Stimulated activated CD8-positive, alpha-beta memory T cell treated with anti-CD3 and anti-CD28 coated beads, Interleukin-4, amount 100 ng/mL, for 1 hour (primary cell): Measurements from ENCODE around the gene KSR2.
"Not testable (repeated sequence)": the region's sequence is repeated elsewhere in the genome, so short reads cannot be mapped to it uniquely, and the experiment has no call there.

ENCODE experiments used
- DNase-seq, 2 donors: peaks; one replicate each; pipeline ENCODE4 v3.0.0-alpha.2; 2020; ENCODE audit warnings: low read depth in 2 of 2, low spot score in 1 of 2

The KSR2 gene

DNA sequence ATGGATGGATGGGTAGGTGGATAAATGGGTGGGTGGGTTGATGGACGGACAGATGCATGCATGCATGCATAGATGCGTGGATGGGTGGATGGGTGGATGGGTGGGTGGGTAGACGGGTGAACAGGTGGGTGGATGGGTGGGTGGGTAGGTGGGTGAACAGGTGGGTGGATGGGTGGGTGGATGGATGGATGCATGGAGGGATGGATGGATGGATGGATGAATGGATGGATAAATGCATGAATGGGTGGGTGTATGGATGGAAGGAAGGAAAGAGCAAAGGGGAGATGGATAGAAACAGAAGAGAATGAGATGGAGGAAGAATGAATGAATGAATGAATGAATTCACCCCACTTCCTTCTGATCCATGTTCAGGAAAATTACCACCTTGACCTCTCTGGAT, 143.0 kb downstream of the KSR2 start:
- DNase-seq, result no peak

DNA sequence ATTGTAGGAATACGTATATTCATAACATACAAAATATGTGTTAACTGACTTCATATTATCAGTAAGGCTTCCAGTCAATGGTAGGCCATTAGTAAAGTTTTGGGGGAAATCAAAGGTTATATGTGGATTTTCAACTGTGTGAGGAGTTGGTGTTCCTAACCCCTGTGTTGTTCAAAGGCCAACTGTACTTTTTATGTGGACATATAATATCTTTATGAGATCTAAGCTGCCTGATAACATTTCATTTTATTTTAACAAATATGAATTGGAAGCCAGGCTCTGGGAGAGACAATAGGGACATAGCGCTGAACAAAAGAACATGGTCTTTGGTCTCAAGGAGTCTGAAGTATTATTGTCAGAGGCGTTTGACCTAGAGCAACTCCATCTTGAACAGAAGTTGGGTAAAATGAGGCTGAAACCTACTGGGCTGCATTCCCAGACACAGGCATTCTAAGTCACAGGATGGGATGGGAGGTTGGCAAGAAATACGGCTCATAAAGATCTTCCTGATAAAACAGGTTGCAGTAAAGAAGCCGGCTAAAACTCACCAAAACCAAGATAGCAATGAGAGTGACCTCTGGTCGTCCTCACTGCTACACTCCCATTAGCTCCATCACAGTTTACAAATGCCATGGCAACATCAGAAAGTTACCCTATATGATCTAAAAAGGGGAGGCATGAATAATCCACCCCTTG, 147.2 kb downstream of the KSR2 start:
- DNase-seq, result no peak

DNA sequence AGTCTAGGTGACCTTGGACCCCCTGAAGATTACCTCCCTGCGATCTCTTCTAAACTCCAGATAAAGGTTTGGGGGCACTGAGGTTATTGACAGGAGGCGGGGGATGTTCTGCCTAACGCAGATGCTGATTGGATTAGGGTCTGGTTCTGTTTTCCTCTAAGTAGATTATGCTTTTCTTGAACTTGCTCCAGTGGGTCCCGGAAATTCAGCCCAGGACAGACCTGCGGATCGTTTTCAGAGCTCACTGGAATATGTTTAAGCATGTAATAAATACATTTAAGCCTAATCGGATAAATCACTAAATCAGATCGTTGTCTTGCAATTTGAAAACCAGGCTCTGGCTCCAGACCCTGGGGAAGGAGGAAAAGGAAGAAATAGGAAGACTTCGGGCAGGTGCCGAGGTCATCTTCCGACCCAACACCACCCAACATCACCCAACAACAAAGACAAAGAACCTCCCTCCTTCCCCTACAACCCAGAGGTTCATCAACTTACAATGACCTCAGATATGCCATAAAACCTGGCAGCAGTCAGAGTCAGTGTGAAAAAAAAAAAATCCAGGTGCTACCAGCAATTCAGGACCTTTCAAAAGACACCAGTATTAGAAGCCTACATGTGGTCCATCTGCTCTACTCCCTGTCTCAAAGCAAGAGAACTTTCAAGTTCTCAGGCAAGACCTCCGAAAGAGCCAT, 148.4 kb downstream of the KSR2 start:
- no peak for DNase-seq

DNA sequence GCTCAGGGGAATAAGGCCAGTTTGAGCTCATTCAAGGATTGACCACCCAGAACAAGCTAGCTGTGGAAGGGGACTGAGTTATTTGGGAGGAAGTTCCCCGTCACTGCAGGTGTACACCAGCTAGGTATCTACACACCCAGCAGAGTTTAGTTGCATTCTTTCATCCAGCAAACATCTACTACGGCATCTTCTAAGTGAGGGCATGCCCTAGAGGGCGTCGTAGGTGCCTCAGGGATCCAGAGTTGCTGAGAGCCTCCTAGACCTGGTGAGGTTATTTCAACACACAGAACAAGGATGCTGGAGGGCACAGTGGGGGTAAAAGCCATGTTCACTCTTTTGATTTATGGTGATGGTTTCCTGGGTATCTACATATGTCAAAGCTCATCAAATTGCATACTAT, 149.6 kb downstream of the KSR2 start:
- no peak for DNase-seq

DNA sequence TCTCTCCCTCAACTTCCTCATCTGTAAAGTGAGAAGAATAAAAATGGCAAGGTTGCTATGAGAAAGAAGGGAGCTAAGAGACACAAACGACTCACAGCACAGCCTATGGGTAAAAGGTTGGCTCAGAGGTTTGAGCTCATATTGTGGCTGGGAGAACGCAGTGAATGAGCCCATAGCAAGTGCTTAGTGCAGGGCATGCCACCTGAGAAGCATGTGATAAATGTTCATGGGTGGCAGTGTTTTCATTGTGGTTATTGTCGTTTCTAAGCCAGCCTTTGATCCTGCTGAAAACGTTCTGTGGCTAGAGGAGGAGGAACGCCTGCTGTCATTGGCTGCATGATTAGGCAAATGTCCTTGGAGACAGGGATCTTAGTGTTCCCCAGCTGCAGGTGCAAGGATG, 150.4 kb downstream of the KSR2 start:
- DNase-seq, result no peak

DNA sequence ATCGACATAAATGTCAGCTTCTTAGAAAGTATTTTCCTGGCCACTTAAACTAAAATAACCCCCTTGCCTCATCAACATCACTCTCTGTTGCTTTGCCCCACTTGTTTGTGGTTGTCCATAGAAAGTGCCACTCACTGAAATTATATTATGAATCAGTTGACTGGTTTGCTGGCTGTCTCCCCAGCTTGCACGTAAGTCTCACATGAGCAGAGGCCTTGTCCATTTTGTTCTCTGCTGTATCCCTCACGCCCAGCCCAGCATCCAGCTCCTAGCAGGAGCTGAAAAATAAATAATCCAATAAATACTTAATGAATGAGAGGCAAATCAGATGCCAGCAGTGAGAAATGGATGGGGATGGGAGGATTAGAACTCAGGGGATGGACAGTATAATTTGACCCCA, 159.3 kb downstream of the KSR2 start:
- no peak for DNase-seq

DNA sequence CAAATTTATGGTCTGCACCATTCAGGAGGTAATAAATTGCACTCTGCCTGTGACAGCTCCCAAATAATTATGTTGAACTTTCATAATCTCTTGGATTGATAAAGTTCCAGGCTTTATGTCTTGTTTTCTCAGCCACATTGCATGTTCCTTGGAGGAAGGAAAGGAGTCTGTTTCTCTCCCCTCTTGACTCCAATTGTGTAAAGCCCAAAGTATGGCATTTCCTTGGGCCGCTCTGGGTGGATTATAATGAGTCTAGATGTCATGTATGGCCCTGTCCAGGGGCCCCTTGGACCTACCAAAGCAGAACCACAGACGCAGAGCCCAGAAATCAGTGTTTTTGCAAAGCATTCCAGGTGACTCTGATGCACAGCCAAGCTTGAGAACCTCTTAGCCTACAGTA, 160.8 kb downstream of the KSR2 start:
- DNase-seq, result no peak

DNA sequence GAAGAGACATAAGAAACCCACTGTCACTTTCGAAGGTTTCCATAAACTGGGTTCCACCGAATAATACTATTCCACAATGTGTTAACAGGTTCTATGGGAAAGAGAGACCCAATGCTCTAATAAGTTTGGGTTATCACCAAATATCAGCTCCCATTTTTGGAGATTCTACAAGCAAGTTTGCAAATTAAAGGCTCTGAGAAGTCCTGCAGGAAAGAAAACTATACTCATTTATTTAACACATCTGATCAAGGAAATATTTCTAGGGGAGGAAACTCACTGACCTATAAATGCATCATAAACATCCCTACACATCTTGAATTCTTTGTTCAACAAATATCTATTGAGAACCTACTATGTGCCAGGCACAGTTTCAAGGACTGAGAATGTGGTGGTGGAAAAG, 161.4 kb downstream of the KSR2 start:
- DNase-seq, result no peak

DNA sequence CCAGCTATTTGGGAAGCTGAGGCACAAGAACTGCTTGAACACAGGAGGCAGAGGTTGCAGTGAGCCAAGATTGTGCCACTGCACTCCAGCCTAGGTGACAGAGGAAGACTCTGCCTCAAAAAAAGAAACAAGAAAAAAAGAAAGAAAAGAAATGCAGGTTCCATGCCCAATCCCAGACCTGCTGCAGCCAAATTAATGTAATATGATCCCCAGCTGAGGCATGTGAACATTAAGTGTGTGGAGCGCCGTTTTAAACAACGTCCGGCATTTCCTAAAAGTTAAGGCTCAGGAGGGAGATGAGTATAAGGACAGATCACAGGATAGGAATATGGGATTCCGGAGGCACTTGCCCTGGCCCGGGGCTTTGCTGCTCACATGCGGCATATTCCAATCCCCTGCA, 162.9 kb downstream of the KSR2 start:
- DNase-seq, result no peak

DNA sequence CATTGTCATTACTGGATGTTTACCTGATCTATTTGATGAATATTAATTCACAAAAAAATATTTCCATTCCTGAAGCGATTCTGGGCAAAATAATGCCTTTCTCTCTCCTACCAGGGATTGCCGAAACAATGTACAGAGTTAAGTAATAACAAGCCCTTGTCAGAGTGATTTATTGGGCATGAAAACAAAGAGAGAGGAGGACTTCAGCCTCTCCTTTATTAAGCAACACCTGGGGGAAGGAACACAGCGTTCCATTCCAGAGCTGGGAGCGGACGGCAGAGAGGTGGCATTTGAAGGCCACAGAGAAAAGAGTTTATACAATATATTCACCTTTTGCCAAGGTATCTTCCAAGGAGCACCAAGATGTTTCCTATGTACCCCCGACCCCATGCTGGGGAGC, 165.8 kb downstream of the KSR2 start:
- no peak for DNase-seq

DNA sequence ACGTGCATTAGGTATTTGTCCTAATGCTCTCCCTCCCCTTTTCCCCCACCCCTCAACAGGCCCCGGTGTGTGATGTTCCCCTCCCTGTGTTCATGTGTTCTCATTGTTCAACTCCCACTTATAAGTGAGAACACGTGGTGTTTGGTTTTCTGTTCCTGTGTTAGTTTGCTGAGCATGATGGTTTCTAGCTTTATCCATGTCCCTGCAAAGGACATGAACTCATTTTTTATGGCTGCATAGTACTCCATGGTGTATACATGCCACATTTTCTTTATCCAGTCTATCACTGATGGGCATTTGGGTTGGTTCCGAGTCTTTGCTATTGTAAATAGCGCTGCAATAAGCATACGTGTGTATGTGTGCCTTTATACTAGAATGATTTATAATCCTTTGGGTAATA, 168.1 kb downstream of the KSR2 start:
- not testable (repeated sequence) for DNase-seq

DNA sequence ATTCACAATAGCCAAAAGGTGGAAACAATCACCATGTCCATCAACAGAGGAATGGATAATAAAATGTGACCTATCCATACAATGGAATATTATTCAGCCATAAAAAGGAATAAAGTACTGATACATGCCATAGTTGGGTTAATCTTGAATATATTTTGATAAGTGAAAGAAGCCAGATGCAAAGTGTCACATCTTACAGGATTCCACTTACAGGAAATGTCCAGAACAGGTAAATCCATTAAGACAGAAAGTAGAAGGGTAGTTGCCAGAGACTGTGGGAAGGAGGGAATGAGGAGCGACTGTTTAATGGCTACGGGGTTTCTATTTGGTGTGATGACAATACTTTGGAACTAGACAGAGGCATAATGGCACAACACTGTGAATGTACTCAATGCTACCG, 171.6 kb downstream of the KSR2 start:
- no peak for DNase-seq

DNA sequence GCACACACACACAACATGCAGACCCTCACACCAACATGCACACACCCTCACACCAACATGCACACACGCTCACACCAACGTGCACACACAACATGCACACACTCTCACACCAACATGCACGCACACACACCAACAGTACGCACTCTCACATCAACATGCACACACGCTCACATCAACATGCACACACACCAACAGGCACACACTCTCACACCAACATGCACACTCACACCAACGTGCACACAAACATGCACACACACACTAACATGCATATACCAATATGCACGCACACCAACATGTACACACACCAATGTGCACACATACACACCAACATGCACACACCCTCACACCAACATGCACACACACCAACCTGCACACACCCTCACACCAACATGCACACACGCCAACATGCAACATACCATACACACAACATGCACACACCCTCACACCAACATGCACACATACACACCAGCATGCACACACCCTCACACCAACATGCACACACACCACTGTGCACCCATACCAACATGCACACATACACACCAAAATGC, 175.8 kb downstream of the KSR2 start:
- DNase-seq, result no peak

DNA sequence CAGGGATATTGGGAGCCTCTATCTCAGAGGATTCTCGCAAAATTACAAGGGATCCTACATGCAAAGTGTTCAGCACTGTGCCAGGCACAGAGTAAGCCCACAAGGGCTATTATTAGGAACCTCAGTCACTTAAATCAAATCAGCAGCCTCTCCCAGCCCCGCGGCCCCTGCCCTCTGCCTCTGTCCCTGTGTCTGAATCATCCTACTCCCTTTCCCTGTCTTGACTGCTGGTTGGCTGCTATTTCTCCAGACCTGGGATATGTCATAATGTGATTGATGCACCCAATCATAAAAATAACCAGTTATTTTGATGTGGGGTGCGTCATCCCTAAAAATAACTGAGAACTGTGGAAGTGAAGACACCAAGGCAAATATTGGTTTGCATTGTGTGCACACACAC, 176.3 kb downstream of the KSR2 start:
- no peak for DNase-seq

DNA sequence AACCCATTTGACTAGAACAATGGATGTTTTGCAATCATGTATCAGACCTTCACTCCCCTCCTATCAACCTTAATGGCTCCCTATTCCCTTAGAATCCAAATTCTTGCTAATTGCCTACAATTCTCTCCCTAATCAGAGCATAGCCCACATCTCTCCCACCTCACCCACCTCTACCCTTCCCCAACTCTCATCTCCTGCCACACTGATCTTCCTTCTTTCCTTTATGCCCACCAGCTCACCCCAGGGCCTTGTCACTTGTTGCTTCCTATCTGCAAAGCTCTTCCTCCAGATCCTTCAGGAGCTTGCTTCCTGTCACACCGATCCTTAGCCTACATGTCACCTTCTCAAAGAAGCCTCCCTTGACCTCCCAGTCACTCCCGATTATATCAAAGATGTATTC, 177.8 kb downstream of the KSR2 start:
- DNase-seq, result no peak

DNA sequence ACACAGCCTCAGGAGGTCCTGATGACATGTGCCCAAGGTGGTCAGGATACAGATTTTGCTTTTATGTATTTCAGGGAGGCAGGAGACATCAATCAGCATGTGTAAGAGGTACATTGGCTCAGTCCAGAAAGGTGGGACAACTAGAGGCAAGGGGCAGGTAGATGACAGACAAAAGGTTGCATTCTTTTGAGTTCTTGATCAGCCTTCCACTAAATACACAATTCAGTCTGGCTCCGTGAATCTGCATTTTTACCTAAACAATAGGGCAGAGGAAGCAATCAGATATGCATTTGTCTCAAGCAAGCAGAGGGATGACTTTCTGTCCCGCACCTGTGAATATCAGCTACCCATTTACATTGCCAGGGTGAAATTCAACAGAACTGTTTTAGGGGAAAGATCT, 178.6 kb downstream of the KSR2 start:
- no peak for DNase-seq

DNA sequence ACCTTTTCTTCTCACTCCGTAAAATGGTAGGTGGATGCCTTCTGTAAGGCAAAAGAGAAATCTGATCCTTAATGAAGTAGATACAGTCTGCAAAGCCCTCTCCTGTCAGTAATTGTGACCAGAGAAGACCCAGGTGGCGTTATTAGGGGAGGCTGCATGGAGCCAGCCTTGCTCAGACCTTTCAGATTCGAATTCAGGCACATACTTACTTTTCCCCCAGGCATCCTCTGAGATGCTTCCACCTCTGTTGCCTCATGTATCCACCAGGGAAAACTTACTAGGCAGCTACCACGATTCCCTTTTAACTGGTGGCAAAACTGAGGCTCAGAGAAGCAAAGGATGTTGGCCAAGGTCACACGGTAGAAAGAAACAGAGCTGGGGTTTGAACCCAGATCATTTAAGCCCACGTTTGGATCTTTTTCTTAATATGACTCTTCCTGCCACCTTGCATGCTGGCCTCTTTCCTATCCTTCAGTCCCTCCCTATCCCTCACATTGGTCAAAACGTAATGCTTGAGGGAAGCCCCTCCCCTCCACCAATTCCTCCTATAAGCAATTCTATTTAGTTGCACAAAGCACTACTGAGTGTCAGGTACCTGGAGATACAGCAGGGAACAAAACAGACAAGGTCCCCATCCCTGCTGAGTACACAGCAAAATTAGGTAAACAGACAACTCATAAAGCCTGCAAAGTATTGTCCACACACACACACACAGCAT, 179.4 kb downstream of the KSR2 start:
- DNase-seq, result no peak

DNA sequence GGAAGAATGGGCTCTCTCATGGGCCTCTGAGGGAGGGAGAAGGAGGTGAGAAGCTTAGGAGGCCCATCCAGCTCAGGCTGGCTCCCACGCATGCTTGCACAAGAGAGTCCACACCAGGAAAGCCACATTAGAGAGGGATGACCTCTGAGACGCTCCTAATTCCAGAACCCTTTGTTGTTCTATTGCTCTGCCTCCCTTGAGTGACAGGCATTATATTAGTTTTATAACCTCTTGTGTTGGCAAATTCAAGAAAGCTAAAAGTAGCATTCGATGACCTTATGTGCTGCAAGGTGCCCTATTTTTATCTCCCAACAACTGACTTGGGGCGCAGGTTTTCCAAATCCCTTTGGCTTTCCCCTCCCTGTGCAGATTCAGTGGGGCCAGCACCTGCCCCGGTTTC, 190.1 kb downstream of the KSR2 start:
- DNase-seq, result no peak

DNA sequence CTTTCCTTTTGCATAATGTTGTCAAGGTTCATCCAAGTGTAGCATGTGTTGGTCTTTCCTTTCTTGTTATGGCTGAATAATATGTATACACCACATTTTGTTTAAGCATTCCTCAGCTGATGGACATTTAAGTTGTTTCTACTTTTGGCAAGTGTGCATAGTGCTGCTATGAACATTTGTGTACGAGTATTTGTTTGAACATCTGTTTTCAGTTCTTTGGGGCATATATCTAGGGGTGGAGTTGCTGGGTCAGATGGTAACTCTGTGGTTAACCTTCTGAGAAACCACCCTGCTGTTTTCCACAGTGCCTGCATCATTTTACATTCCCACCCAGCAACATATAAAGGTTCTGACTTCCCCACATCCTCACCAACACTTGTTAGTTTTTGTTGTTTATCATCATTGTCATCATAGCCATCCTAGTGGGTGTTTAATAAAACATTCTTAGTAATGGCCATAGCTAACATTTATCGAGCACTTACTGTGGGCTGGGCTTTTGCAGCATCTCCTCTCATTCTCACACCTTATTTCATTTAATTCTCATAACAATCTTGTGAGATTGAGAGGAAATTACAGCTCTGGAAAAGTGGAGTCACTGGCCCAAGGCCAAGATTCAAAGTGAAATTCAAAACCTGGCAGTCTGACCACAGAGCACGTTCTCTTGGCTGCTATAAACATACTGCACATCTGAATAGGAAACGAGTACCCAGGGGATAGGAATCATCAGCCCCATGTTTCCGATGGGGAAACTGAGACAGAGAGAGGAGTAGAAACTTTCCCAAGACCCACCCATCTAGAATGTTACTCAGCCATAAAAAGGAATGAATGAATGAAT, 193.6 kb downstream of the KSR2 start:
- no peak for DNase-seq

DNA sequence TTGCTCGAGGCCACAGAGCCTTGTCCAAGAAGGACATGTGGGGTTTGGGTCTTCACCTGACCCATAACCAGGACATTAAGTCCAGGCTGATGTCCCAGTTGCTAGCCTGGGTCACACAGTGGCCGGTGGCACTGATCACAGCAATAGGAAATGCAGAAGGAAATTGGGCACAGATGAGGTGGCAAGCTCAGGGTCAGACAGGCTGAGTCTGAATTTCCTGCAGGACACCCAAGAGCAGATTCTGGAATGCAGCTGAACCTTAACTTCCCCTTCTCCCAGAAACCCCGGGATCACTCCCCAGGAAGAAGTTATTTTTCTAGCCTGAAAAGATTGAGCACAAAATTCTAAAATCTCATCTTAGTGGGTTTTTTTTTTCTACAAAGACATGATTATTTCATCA, 199.9 kb downstream of the KSR2 start:
- no peak for DNase-seq

DNA sequence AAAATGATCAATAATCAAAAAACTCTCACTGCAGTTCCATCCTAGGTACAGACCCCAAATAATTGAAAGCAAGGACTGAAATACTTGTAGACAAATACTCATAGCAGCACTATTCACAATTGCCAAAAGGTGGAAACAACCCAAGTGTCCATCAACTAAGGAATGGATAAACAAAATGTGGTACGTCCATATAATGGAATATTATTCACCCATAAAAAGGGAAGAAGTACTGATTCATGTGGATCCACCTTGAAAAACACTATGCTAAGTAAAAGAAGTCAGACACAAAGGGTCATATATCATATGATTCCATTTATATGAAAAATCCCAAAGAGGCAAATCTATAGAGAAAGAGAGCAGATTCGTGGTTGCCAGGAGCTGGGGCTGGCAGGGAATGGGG, 202.8 kb downstream of the KSR2 start:
- DNase-seq, result no peak
